IMR-90 (cell line): ENCODE results near the gene LYPD5. TPM values are rescaled to one million over a fixed set of nuclear protein-coding genes. Genes with fewer than 3 reads are reported as not detected.

Experiments used
- ATAC-seq: fragments of 200-7000 bp; cut with Tn5 transposase; 2 replicates; pipeline ENCODE4 v1.9.1; 2020; ENCODE audit warnings: low read depth, mild to moderate bottlenecking, moderate library complexity
- BruUV-seq: library from RNA; stranded (reverse); fragments of 400-500 nt; replicated peaks from 2 replicates; lab custom pipeline; 2021; lab: Mats Ljungman, UMichigan
- CTCF ChIA-PET: fragments of 300-600 bp; formaldehyde crosslinking; extraction: SDS; loops from one replicate; lab custom pipeline; 2021; ENCODE audit warnings: antibody characterized with exemption; lab: Yijun Ruan, JAX
- POLR2A ChIA-PET: fragments of 300-600 bp; sonication (Branson Sonifier 250); formaldehyde crosslinking; loops from one replicate; lab custom pipeline; 2022; ENCODE audit warnings: antibody characterized with exemption; ENCODE audit not compliant: unreplicated experiment; lab: Charles Lee
- DNase-seq: peaks from one replicate; pipeline ENCODE4 v3.0.0; 2013
- H2AFZ ChIP-seq: replicated peaks from 2 replicates; pipeline ENCODE3; 2013; ENCODE audit warnings: low read length, mild to moderate bottlenecking; ENCODE audit not compliant: poor library complexity
- H2AK5ac ChIP-seq: 2 replicates; pipeline ENCODE4 v1.6.1; 2013; ENCODE audit warnings: low read depth, low read length, inconsistent platforms
- H2AK9ac ChIP-seq: replicated peaks from 2 replicates; pipeline ENCODE3; 2013; ENCODE audit warnings: mild to moderate bottlenecking, low read depth, low read length, moderate library complexity; ENCODE audit not compliant: poor library complexity
- H2BK120ac ChIP-seq: 2 replicates; pipeline ENCODE4 v1.6.1; 2013; ENCODE audit warnings: low read depth, low read length, inconsistent platforms
- H2BK15ac ChIP-seq: 3 replicates; pipeline ENCODE4 v1.6.1; 2013; ENCODE audit warnings: low read depth, low read length, inconsistent platforms
- H2BK20ac ChIP-seq: 2 replicates; pipeline ENCODE4 v1.6.1; 2013; ENCODE audit warnings: low read depth, mild to moderate bottlenecking, inconsistent platforms, low read length, moderate library complexity
- H2BK5ac ChIP-seq: 2 replicates; pipeline ENCODE4 v1.6.1; 2013; ENCODE audit warnings: mild to moderate bottlenecking, low read depth, low read length, inconsistent platforms; ENCODE audit not compliant: poor library complexity, severe bottlenecking
- H3K14ac ChIP-seq: replicated peaks from 2 replicates; pipeline ENCODE4 v1.6.1; 2013; ENCODE audit warnings: low read depth, low read length, inconsistent platforms
- H3K18ac ChIP-seq: 2 replicates; pipeline ENCODE4 v1.6.1; 2013; ENCODE audit warnings: low read depth, low read length, control low read depth
- H3K23ac ChIP-seq: 2 replicates; pipeline ENCODE4 v1.6.1; 2013; ENCODE audit warnings: low read depth, low read length, inconsistent platforms
- H3K27ac ChIP-seq: 2 replicates; pipeline ENCODE4 v1.5.1; 2013; ENCODE audit warnings: mild to moderate bottlenecking, control low read depth, low read length; ENCODE audit not compliant: insufficient read depth
- H3K27me3 ChIP-seq: 2 replicates; pipeline ENCODE4 v1.6.1; 2013; ENCODE audit warnings: low read length; ENCODE audit not compliant: control insufficient read depth, insufficient read depth
- H3K36me3 ChIP-seq: 2 replicates; pipeline ENCODE4 v1.6.1; 2013; ENCODE audit warnings: low read length, mixed read lengths; ENCODE audit not compliant: control insufficient read depth, insufficient read depth
- H3K4ac ChIP-seq: 2 replicates; pipeline ENCODE4 v1.6.1; 2013; ENCODE audit warnings: low read depth, low read length, inconsistent platforms
- H3K4me1 ChIP-seq: 2 replicates; pipeline ENCODE4 v1.6.1; 2013; ENCODE audit warnings: low read length, mixed read lengths; ENCODE audit not compliant: control insufficient read depth, insufficient read depth
- H3K4me2 ChIP-seq: 2 replicates; pipeline ENCODE4 v1.6.1; 2013; ENCODE audit warnings: low read depth, mild to moderate bottlenecking, control low read depth, low read length, moderate library complexity
- H3K4me3 ChIP-seq: 2 replicates; pipeline ENCODE4 v1.5.1; 2013; ENCODE audit warnings: low read depth, mild to moderate bottlenecking, control low read depth, low read length, moderate library complexity; ENCODE audit not compliant: insufficient read depth
- H3K56ac ChIP-seq: 2 replicates; pipeline ENCODE4 v1.6.1; 2013; ENCODE audit warnings: low read length, inconsistent platforms; ENCODE audit not compliant: insufficient read depth; ENCODE audit errors: extremely low read depth
- H3K79me1 ChIP-seq, 2 experiments: 2 replicates each; pipeline ENCODE4 v1.6.1; 2013; ENCODE audit warnings: low read length in 2 of 2, inconsistent platforms in 1 of 2, low read depth in 1 of 2
- H3K9ac ChIP-seq: 2 replicates; pipeline ENCODE4 v1.6.1; 2013; ENCODE audit warnings: low read depth, low read length, control low read depth
- H3K9me1 ChIP-seq: 2 replicates; pipeline ENCODE4 v1.6.1; 2013; ENCODE audit warnings: low read length, inconsistent platforms; ENCODE audit not compliant: insufficient read depth
- H3K9me3 ChIP-seq: 2 replicates; pipeline ENCODE4 v1.6.1; 2013; ENCODE audit warnings: low read length; ENCODE audit not compliant: control insufficient read depth, insufficient read depth
- H4K20me1 ChIP-seq: 2 replicates; pipeline ENCODE4 v1.6.1; 2013; ENCODE audit warnings: low read length, inconsistent platforms; ENCODE audit not compliant: insufficient read depth
- H4K5ac ChIP-seq: 2 replicates; pipeline ENCODE4 v1.6.1; 2013; ENCODE audit warnings: mild to moderate bottlenecking, low read depth, low read length, control low read depth
- H4K8ac ChIP-seq, 2 experiments: 2 replicates each; pipeline ENCODE4 v1.6.1; 2013; ENCODE audit warnings: low read depth in 2 of 2, low read length in 2 of 2, control low read depth in 1 of 2, inconsistent platforms in 1 of 2
- H4K91ac ChIP-seq: 2 replicates; pipeline ENCODE4 v1.6.1; 2013; ENCODE audit warnings: low read depth, low read length, inconsistent platforms; ENCODE audit not compliant: insufficient read depth
- BHLHE40 ChIP-seq: fragments of 150-350 bp; IDR thresholded peaks from 2 replicates; pipeline ENCODE4 v1.6.1; 2016; ENCODE audit warnings: mild to moderate bottlenecking, low read depth, low read length
- CEBPB ChIP-seq: IDR thresholded peaks from 2 replicates; pipeline ENCODE4 v1.6.1; 2012; ENCODE audit warnings: low read depth, low read length, improper control_type of control experiment
- CHD1 ChIP-seq: IDR thresholded peaks from 2 replicates; pipeline ENCODE4 v1.6.1; 2012; ENCODE audit warnings: low read depth, low read length, improper control_type of control experiment
- FOS ChIP-seq: fragments of 150-350 bp; IDR thresholded peaks from 2 replicates; pipeline ENCODE4 v1.6.1; 2016; ENCODE audit warnings: low read depth, low read length
- MAFK ChIP-seq: IDR thresholded peaks from 2 replicates; pipeline ENCODE4 v1.6.1; 2012; ENCODE audit warnings: low read depth, low read length, improper control_type of control experiment
- MAZ ChIP-seq: IDR thresholded peaks from 2 replicates; pipeline ENCODE4 v1.6.1; 2012; ENCODE audit warnings: low read depth, mild to moderate bottlenecking, low read length, improper control_type of control experiment, moderate library complexity, borderline replicate concordance
- MXI1 ChIP-seq: IDR thresholded peaks from 2 replicates; pipeline ENCODE4 v1.6.1; 2012; ENCODE audit warnings: low read depth, mild to moderate bottlenecking, low read length, moderate library complexity, borderline replicate concordance
- NFE2L2 ChIP-seq: fragments of 150-350 bp; IDR thresholded peaks from 2 replicates; pipeline ENCODE4 v1.6.1; 2016; ENCODE audit warnings: low read depth, mild to moderate bottlenecking, low read length
- POLR2A ChIP-seq: IDR thresholded peaks from 2 replicates; pipeline ENCODE4 v1.6.1; 2012; ENCODE audit warnings: mild to moderate bottlenecking, low read depth, low read length
- RAD21 ChIP-seq: IDR thresholded peaks from 2 replicates; pipeline ENCODE4 v1.6.1; 2012; ENCODE audit warnings: low read length, improper control_type of control experiment
- RCOR1 ChIP-seq: IDR thresholded peaks from 2 replicates; pipeline ENCODE4 v1.6.1; 2012; ENCODE audit warnings: mild to moderate bottlenecking, low read length, improper control_type of control experiment; ENCODE audit not compliant: insufficient replicate concordance
- RFX5 ChIP-seq: IDR thresholded peaks from 2 replicates; pipeline ENCODE4 v1.8.0; 2012; ENCODE audit warnings: low read depth, mild to moderate bottlenecking, low read length, moderate library complexity
- SMC3 ChIP-seq: fragments of 150-350 bp; IDR thresholded peaks from 2 replicates; pipeline ENCODE4 v1.6.1; 2016; ENCODE audit warnings: low read depth, mild to moderate bottlenecking, antibody characterized with exemption, low read length, moderate library complexity
- USF2 ChIP-seq: fragments of 150-350 bp; IDR thresholded peaks from 2 replicates; pipeline ENCODE4 v1.6.1; 2017; ENCODE audit warnings: mild to moderate bottlenecking, antibody characterized with exemption, low read length, low read depth
- dilution Hi-C: fragments of 300-500 bp; cut with HindIII; formaldehyde crosslinking; loops from one replicate; pipeline ENCODE4 v1.14.3; 2018; ENCODE audit warnings: low sequenced_read_pairs; ENCODE audit not compliant: unreplicated experiment
- in situ Hi-C: fragments of 300-500 bp; cut with MboI; formaldehyde crosslinking; loops from 3 replicates; pipeline ENCODE4 v1.14.3; 2019; ENCODE audit warnings: low sequenced_read_pairs, inconsistent platforms, mixed read lengths
- intact Hi-C: fragments of 100-400 bp; cut with micrococcal nuclease; formaldehyde crosslinking; loops from 2 replicates; pipeline ENCODE4 v1.10.0; 2022
- polyA plus RNA-seq, 3 experiments: library from polyadenylated mRNA; depleted of rRNA; stranded (reverse); fragments of >200 nt; gene quantifications; 2 replicates each; pipeline ENCODE4 v1.2.3, GENCODE V29; 2012; ENCODE audit warnings: low replicate concordance in 1 of 3
- total RNA-seq: library from RNA; depleted of rRNA; stranded (reverse); fragments of >200 nt; gene quantifications from 2 replicates; pipeline ENCODE4 v1.2.3, GENCODE V29; 2012
- TF ChIP-seq, protein P1 (sequence below): fragments of 150-350 bp; IDR thresholded peaks from 2 replicates; pipeline ENCODE4 v1.6.1; 2016; ENCODE audit warnings: low read depth, mild to moderate bottlenecking, low read length, moderate library complexity, borderline replicate concordance
- TF ChIP-seq, protein P2 (sequence below): conservative IDR thresholded peaks from 2 replicates; pipeline ENCODE4 v1.5.1; 2012; ENCODE audit warnings: mild to moderate bottlenecking, low read depth, low read length, improper control_type of control experiment

The LYPD5 gene
- total and polyA plus RNA-seq, 2 of the 4 experiments (the other 2 are of a cell fraction) = 0.31 to 0.36 TPM

DNA sequence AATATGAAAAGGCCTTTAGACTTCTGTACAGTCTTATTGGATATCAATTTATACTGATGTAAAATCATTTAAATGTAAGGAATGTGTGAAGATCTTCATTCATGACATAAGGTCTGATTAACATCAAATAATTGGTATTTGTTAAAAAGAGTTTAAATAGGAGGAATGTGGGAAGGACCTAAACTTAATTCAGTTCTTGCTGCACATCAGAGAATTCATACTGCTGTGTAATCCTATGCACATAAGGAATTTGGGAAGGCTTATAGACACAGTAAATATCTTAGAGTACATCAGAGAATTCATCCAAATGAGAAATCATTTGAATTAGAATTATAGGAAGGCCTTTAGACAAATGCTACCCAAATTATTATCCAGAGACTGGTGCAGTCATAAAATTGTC, 46.6 kb upstream of the LYPD5 start:
- CTCF ChIA-PET = no interaction called here
- TF ChIP-seq MXI1 = no peak
- no peak for TF ChIP-seq CHD1
- no peak for TF ChIP-seq MAZ
- no peak for TF ChIP-seq RFX5
- TF ChIP-seq, protein P1, sequence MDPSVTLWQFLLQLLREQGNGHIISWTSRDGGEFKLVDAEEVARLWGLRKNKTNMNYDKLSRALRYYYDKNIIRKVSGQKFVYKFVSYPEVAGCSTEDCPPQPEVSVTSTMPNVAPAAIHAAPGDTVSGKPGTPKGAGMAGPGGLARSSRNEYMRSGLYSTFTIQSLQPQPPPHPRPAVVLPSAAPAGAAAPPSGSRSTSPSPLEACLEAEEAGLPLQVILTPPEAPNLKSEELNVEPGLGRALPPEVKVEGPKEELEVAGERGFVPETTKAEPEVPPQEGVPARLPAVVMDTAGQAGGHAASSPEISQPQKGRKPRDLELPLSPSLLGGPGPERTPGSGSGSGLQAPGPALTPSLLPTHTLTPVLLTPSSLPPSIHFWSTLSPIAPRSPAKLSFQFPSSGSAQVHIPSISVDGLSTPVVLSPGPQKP = no peak
- TF ChIP-seq, protein P2, sequence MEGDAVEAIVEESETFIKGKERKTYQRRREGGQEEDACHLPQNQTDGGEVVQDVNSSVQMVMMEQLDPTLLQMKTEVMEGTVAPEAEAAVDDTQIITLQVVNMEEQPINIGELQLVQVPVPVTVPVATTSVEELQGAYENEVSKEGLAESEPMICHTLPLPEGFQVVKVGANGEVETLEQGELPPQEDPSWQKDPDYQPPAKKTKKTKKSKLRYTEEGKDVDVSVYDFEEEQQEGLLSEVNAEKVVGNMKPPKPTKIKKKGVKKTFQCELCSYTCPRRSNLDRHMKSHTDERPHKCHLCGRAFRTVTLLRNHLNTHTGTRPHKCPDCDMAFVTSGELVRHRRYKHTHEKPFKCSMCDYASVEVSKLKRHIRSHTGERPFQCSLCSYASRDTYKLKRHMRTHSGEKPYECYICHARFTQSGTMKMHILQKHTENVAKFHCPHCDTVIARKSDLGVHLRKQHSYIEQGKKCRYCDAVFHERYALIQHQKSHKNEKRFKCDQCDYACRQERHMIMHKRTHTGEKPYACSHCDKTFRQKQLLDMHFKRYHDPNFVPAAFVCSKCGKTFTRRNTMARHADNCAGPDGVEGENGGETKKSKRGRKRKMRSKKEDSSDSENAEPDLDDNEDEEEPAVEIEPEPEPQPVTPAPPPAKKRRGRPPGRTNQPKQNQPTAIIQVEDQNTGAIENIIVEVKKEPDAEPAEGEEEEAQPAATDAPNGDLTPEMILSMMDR = no peak
- no peak for TF ChIP-seq BHLHE40
- TF ChIP-seq FOS = no peak
- no peak for TF ChIP-seq USF2
- TF ChIP-seq MAFK = no peak
- no peak for TF ChIP-seq SMC3
- no peak for TF ChIP-seq RAD21
- TF ChIP-seq NFE2L2 = no peak
- no peak for TF ChIP-seq CEBPB
- no peak for TF ChIP-seq RCOR1
- TF ChIP-seq POLR2A = no peak
- no peak overlapping the region for H3K4me3 ChIP-seq
- H3K56ac ChIP-seq = no peak overlapping the region
- intact Hi-C loops = no loop called here
- H2AFZ ChIP-seq = no peak overlapping the region
- H2AK9ac ChIP-seq = no peak overlapping the region
- no peak overlapping the region for H2BK20ac ChIP-seq
- dilution Hi-C loops = no loop called here
- no peak for ATAC-seq
- no peak overlapping the region for H3K4ac ChIP-seq
- no peak overlapping the region for H4K5ac ChIP-seq
- no peak overlapping the region for H2BK120ac ChIP-seq
- no peaks in the 10 kb centered on the region for H4K20me1 ChIP-seq
- no peak overlapping the region for H3K14ac ChIP-seq
- no peak overlapping the region for H3K9ac ChIP-seq
- H2AK5ac ChIP-seq = no peak overlapping the region
- H4K8ac ChIP-seq = no peak overlapping the region
- no peaks in the 10 kb centered on the region for H3K4me1 ChIP-seq
- no peak overlapping the region for H3K27ac ChIP-seq
- H2BK15ac ChIP-seq = no peak overlapping the region
- no TSS peak for BruUV-seq
- no peaks in the 10 kb centered on the region for H3K79me1 ChIP-seq
- H3K18ac ChIP-seq = no peak overlapping the region
- H3K9me1 ChIP-seq = no peaks in the 10 kb centered on the region
- no peak overlapping the region for H4K91ac ChIP-seq
- H3K23ac ChIP-seq = no peak overlapping the region
- in situ Hi-C loops = no loop called here
- DNase-seq = no peak
- H3K4me2 ChIP-seq = no peak overlapping the region
- H3K36me3 ChIP-seq = peaks cover 26% of the 10 kb centered on the region
- H2BK5ac ChIP-seq = no peak overlapping the region
- no peaks in the 10 kb centered on the region for H3K27me3 ChIP-seq
- H3K9me3 ChIP-seq = peaks cover 61% of the 10 kb centered on the region
- POLR2A ChIA-PET = no interaction called here
